Esophagus muscularis mucosa (tissue), 4 donors: ENCODE results near the gene DCTD. TPM values are rescaled to one million over a fixed set of nuclear protein-coding genes. Genes with fewer than 3 reads are reported as not detected.

Source experiments
- DNase-seq: peaks from one replicate; pipeline ENCODE4 v3.0.0-alpha.2; 2017; ENCODE audit errors: extremely low spot score
- H3K27ac ChIP-seq, 4 donors: fragments of 200-600 bp; sonication (generic); replicated peaks in 1 of 4; 1 replicate in 3 of 4; 2 replicates in 1 of 4; pipeline ENCODE4 v1.5.1; 2016 to 2019; ENCODE audit warnings: mild to moderate bottlenecking in 1 of 4
- H3K27me3 ChIP-seq, 4 donors: fragments of 200-600 bp; sonication (generic); one replicate each; pipeline versions ENCODE4 v1.5.1 to v1.6.0; 2016 to 2019
- H3K36me3 ChIP-seq, 4 donors: fragments of 200-600 bp; sonication (generic); one replicate each; pipeline ENCODE4 v1.5.1; 2016 to 2019
- H3K4me1 ChIP-seq, 4 donors: fragments of 200-600 bp; sonication (generic); one replicate each; pipeline ENCODE4 v1.5.1; 2016 to 2019
- H3K4me3 ChIP-seq, 4 donors: fragments of 200-600 bp; sonication (generic); 1 replicate in 2 of 4; 2 replicates in 2 of 4; pipeline ENCODE4 v1.5.1; 2016 to 2019; ENCODE audit warnings: mild to moderate bottlenecking in 4 of 4, moderate library complexity in 1 of 4
- H3K9me3 ChIP-seq, 4 donors: fragments of 200-600 bp; sonication (generic); 1 replicate in 3 of 4; 2 replicates in 1 of 4; pipeline ENCODE4 v1.5.1; 2016 to 2019
- CTCF ChIP-seq, 3 experiments: fragments of 200-600 bp in 2 of 3; fragments of 450-650 bp in 1 of 3; sonication (generic) in 2 of 3; IDR thresholded peaks; one replicate each; pipeline ENCODE4 v1.5.1; 2017 to 2019; ENCODE audit warnings: antibody characterized with exemption in 3 of 3, mild to moderate bottlenecking in 2 of 3, moderate library complexity in 1 of 3
- EP300 ChIP-seq: sonication (generic); formaldehyde crosslinking; IDR thresholded peaks from one replicate; pipeline ENCODE4 v1.6.1; 2017; ENCODE audit warnings: antibody characterized with exemption
- POLR2A ChIP-seq: fragments of 450-650 bp; IDR thresholded peaks from one replicate; pipeline ENCODE4 v1.6.1; 2017; ENCODE audit warnings: antibody characterized with exemption, moderate library complexity, mild to moderate bottlenecking, low read depth
- POLR2AphosphoS5 ChIP-seq, 2 donors: sonication (generic); formaldehyde crosslinking; IDR thresholded peaks; one replicate each; pipeline ENCODE4 v1.6.1; 2017; ENCODE audit warnings: antibody characterized with exemption in 2 of 2
- WGBS: methylation state at CpG from one replicate; pipeline ENCODE4 v1.1.5; 2018; 5-methylcytosine and 5-hydroxymethylcytosine counted together
- intact Hi-C: fragments of 100-400 bp; cut with DNase I; formaldehyde crosslinking; loops from one replicate; pipeline ENCODE4 v1.15.1; 2023
- total RNA-seq, 4 donors: library from RNA; depleted of rRNA; stranded (reverse); fragments of >200 nt; gene quantifications; one replicate each; pipeline versions ENCODE4 v1.1.0 to v1.2.1, GENCODE V29; 2016

The DCTD gene
- total RNA-seq, 4 donors from 2014 or later = 33.6 to 55.3 (median 48.7) TPM

- no peaks in the 10 kb centered on the region for H3K4me1 ChIP-seq
- no peak overlapping the region for H3K27ac ChIP-seq
- peaks cover 0 to 7% (median 0%) of the 10 kb centered on the region in 4 donors for H3K9me3 ChIP-seq
- TF ChIP-seq EP300 (no peak), POLR2AphosphoS5 (IDR thresholded peaks at IDR 0.05) (no peak), CTCF (IDR thresholded peaks at IDR 0.05) (no peak), POLR2A (no peak)
- no peaks in the 10 kb centered on the region for H3K36me3 ChIP-seq
- DNase-seq = no peak
- H3K4me3 ChIP-seq = no peak overlapping the region
- WGBS = 82% methylated on average over 11 of the region's 12 CpGs
- intact Hi-C loops = no loop called here
- no peaks in the 10 kb centered on the region for H3K27me3 ChIP-seq
Measured at GRCh38 chr4:182862921-182863320, 54.3 kb downstream of the DCTD start.

- H3K27ac ChIP-seq = no peak overlapping the region
- no peaks in the 10 kb centered on the region for H3K4me1 ChIP-seq
- peaks cover 0 to 7% (median 0%) of the 10 kb centered on the region in 4 donors for H3K9me3 ChIP-seq
- no peaks in the 10 kb centered on the region for H3K27me3 ChIP-seq
- no peak for DNase-seq
- H3K4me3 ChIP-seq = no peak overlapping the region
- no peak for TF ChIP-seq POLR2A
- WGBS = 84% methylated on average over 9 of the region's 17 CpGs
- H3K36me3 ChIP-seq = no peaks in the 10 kb centered on the region
- intact Hi-C loops = no loop called here
Measured at GRCh38 chr4:182862141-182862875, 54.9 kb downstream of the DCTD start.

GRCh38 chr4:182861346-182861745 is 55.8 kb downstream of the DCTD start:
- Histone ChIP-seq H3K36me3 (no peaks in the 10 kb centered on the region), H3K27me3 (no peaks in the 10 kb centered on the region), H3K4me3 (no peak overlapping the region), H3K9me3 (peaks cover 0 to 7% (median 0%) of the 10 kb centered on the region in 4 donors), H3K4me1 (no peaks in the 10 kb centered on the region), H3K27ac (no peak overlapping the region)
- TF ChIP-seq POLR2AphosphoS5 (IDR thresholded peaks at IDR 0.05) (no peak), CTCF (IDR thresholded peaks at IDR 0.05) (no peak), POLR2A (no peak), EP300 (no peak)
- intact Hi-C loops = no loop called here
- 82% methylated on average over 9 of the region's 10 CpGs for WGBS
- DNase-seq = no peak

- no peaks in the 10 kb centered on the region for H3K27me3 ChIP-seq
- no peak overlapping the region for H3K27ac ChIP-seq
- no peak for TF ChIP-seq EP300
- TF ChIP-seq POLR2AphosphoS5 (IDR thresholded peaks at IDR 0.05) = no peak
- no peak for TF ChIP-seq POLR2A
- TF ChIP-seq CTCF (IDR thresholded peaks at IDR 0.05) = no peak
- WGBS = 100% methylated on average over 2 of the region's 2 CpGs
- H3K4me3 ChIP-seq = no peak overlapping the region
- intact Hi-C loops = no loop called here
- H3K9me3 ChIP-seq = peaks cover 0 to 7% (median 0%) of the 10 kb centered on the region in 4 donors
- no peaks in the 10 kb centered on the region for H3K36me3 ChIP-seq
- no peak for DNase-seq
- H3K4me1 ChIP-seq = no peaks in the 10 kb centered on the region
Measured at GRCh38 chr4:182859730-182860129, 57.5 kb downstream of the DCTD start.

GRCh38 chr4:182858711-182859110 is 58.5 kb downstream of the DCTD start:
- intact Hi-C loops = no loop called here
- 100% methylated on average over 3 of the region's 4 CpGs for WGBS

More at GRCh38 chr4:182858711-182859110, 58.5 kb downstream of the DCTD start:
- H3K9me3 ChIP-seq = peaks cover 0 to 15% (median 4%) of the 10 kb centered on the region in 4 donors
- no peak for DNase-seq
- no peak overlapping the region for H3K4me3 ChIP-seq
- no peaks in the 10 kb centered on the region for H3K4me1 ChIP-seq
- TF ChIP-seq POLR2A (no peak), EP300 (no peak), POLR2AphosphoS5 (IDR thresholded peaks at IDR 0.05) (no peak), CTCF (IDR thresholded peaks at IDR 0.05) (no peak)
- no peak overlapping the region for H3K27ac ChIP-seq
- H3K36me3 ChIP-seq = no peaks in the 10 kb centered on the region
- no peaks in the 10 kb centered on the region for H3K27me3 ChIP-seq
